LoVo (cell line): Measurements from ENCODE around the gene NDFIP1.

ENCODE experiments used
- DNase-seq: peaks from one replicate; pipeline ENCODE4 v3.0.0-alpha.2; 2016; ENCODE audit warnings: low spot score

NDFIP1 gene

DNA sequence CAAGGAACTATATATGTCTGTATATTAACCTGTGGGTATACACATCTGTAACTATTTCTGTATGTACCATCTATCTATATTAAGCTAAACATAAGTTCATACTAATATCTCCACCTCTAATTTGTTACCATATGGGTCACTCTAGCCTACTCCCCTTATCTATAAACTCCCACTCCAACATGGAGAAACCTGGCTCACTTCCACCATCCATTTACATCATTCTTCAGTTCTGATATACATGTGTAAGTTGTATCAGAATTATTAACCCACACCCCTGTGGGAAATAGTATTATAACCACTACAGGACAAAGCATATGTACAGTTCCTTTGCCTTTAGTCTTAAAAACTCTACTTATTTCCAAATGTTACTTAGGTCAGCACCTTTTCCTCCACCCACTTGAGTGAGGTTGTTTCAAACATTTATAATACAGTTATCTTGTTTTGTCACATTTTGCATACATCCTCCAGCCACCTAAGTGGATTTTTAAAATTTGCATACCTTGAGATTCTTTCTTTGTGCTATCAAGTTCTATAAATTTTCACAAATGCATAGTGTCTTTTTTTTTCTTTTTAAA, 10.6 kb downstream of the NDFIP1 start:
- no peak for DNase-seq

GRCh38 chr5:142120247-142120935, 11.8 kb downstream of the NDFIP1 start:
- DNase-seq: no peak

GRCh38 chr5:142122121-142122520, 13.5 kb downstream of the NDFIP1 start:
- no peak for DNase-seq

DNA sequence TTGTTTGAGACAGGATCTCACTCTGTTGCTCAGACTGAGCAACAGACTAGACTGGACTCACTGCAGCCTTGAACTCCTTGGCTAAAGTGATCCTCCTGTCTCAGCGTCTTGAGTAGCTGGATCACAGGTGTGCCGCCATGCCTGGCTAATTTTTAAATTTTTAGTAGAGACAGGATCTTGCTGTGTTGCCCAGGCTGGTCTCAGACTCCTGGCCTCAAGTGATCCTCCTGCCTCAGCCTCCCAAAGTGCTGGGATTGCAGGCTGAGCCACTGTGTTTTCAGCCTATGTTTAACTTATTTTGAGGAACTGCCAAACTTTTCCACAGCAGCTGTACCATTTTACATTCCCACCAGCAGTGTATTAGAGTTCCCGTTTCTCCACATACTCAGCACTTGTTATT, 16.8 kb downstream of the NDFIP1 start:
- DNase-seq: no peak

DNA sequence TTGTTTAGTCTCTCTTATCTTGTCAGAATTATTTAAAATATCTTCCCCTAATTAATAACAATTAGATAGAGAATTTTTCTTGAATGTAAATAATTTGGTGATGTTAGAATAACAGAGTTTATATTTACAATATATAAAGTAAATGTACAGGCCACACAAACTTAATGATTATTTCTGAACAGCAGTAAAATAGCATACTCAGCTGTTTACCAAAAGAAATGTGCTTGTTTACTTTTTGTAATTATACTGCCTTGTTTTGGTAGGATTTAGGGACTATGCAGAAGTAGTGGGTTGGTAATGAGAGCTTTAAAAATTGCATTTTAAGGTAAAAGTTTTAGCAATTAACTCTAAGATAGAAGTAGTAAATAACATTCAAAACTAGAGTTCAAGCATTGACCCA, 17.4 kb downstream of the NDFIP1 start:
- no peak for DNase-seq

- no peak for DNase-seq
Observed at GRCh38 chr5:142128675-142129208, 20.2 kb downstream of the NDFIP1 start.

GRCh38 chr5:142129446-142130066, 21.0 kb downstream of the NDFIP1 start:
- DNase-seq: no peak

DNA sequence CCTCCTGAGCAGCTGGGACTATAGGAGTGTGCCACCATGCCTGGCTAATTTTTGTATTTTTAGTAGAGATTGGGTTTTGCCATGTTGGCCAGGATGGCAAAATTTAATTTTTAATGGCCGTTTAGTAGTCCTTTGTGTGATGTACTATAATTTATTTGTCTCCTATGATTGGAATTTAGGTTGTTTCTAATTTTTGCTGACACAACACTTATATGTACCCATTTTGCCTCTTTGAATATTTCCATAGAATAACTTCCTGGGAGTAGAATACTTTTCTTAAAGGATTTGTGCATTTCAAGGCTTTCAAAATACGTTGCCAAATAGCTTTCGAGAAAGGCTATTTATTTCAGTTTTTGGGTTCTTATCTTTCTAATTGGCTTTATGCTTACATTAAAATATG, 22.8 kb downstream of the NDFIP1 start:
- no peak for DNase-seq

GRCh38 chr5:142132916-142133315, 24.3 kb downstream of the NDFIP1 start:
- no peak for DNase-seq

DNA sequence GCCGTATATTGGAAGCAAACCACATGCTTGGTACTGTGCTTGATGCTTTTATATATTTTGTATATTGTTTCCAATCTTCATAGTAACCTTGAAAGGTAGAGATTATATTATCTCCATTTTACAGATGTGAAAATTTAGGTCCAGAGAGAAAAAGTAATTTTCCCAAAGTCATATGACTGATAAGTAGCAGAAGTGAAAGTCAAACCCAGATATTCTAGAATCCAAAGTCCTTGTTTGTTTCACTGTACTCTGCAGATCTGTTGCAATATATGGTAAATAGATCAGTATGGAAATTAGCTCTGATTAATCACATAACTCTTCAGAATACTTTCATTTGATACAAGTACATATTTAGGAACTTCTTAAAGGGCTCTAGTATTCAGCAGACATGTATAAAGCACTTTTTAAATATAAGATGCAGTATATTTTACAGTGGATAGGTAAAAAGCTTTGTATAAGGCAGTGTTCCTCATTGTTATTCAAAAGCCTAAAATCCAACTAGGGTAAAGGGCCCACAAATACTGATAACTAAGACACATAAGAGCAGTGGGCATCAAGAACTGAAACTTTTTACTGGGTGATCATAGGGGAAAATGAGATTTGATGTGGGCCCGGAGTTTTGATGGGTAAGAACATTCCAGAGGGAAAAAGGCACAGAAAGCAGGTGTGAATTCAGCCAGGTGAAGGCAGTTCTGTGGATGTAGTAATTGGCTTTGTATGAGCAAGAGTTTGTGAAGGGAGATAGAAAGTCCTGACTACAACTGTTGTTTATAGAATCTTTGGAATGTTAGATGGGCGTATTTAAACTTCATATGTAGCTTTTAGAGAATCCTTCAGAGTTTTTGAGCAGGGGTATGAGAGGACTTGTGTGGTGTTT, 25.0 kb downstream of the NDFIP1 start:
- DNase-seq: no peak

DNA sequence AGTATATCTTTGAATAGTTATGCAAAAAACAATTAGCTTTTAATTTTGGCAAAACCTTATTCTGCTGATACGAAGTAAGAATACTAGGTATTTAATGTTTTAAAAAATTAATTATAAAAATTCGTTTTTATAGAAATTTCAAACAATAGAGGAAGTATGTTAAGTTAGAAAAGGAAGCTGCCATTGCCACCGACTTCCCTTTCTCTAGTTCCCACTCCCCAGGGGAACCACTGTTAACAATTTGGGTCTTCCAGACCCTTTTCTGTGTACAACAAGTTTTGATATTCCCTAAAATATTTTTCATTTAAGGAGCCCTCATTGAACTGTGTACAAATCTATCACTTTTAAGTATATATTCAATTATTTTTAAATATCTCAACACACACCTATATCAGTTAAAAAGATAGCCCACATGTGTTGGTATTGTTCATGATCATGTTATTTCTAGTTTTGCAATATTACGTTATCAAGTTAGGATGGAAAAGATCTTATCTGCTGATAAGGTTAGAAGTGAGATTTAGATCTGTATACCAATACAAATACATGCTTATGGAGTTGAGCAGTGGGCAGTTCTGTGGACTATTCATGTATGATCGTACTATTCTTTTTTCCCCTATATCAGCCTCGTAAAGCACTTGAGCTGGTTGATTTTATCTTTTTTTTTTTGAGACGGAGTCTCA, 25.9 kb downstream of the NDFIP1 start:
- no peak for DNase-seq

GRCh38 chr5:142141463-142141862, 32.9 kb downstream of the NDFIP1 start:
- DNase-seq: no peak

DNA sequence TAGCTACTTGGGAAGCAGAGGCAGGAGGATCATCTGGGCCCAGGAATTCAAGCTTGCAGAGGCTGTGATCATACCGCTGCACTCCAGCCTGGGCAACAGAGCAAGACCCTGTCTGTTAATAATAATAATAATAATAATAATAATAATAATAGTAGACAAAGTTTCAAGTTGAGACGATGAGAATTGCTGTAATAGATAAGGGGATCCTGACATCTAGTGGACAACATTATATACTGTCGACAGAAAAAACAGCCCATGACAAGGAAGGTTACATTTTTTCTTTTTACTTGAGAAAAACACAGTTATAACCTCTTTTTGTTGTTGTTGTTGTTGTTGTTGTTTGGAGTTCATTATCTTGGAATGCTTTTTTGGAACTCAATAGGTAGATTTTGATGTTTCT, 35.3 kb downstream of the NDFIP1 start:
- DNase-seq: peak; percentile 45

DNA sequence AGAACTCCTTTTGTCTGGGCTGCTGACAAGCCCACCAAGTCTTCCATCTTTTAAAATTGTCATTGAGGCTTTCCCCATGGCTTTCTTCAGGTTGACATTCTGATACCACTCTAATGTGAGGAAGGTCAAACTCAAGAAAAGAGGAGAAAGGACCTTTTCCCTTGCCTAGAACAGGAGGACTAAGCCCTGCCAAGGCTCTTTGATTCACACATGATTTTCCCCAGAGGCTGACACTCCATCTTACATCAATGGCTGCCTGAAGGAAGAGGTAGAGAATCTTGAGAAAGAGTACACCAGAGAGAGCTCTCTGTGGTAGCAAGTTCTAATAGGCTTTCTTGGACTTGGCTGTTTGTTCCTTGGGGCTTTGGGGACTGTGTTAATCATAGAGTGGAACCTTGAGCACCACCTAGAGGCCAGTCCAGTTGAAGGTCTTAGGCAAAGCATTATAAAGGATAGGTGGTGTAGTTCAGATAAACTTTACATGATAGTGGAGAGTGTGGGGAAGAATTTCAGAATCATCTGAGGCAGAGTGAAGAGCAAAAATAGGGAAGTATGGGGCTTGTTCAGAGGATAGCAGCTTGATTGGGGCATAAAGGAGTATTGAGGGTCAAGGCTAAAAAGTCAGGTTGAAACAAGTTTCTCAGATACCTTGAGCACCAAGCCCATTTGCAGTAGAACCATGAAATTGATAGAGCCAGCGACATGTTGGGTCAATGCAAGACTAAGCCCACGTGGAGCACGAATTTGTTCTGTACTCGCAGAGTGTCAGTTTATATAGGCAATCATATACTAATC, 36.7 kb downstream of the NDFIP1 start:
- DNase-seq: peak; percentile 61

- DNase-seq: no peak
Observed at GRCh38 chr5:142149363-142149762, 40.8 kb downstream of the NDFIP1 start.

GRCh38 chr5:142150431-142150830, 41.9 kb downstream of the NDFIP1 start:
- no peak for DNase-seq

DNA sequence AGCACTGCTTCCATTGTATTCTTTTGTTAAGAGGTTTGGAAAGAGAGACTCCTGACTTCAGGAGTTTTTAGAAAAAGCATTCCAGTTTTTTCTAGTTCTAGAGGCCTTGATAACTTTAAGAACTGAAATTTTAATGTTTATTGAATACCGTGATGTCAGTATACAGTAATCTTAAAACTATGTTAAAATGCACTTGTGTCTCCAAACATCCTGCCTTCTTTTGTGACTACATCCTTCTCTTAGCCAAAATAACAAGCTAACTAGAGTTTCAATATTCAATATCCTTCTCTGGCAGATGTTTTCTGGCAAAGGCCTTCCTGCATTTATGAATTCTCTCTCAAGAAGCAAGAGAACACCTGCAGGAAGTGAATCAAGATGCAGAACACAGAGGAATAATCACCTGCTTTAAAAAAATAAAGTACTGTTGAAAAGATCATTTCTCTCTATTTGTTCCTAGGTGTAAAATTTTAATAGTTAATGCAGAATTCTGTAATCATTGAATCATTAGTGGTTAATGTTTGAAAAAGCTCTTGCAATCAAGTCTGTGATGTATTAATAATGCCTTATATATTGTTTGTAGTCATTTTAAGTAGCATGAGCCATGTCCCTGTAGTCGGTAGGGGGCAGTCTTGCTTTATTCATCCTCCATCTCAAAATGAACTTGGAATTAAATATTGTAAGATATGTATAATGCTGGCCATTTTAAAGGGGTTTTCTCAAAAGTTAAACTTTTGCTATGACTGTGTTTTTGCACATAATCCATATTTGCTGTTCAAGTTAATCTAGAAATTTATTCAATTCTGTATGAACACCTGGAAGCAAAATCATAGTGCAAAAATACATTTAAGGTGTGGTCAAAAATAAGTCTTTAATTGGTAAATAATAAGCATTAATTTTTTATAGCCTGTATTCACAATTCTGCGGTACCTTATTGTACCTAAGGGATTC, 43.1 kb downstream of the NDFIP1 start:
- peak; percentile 76 for DNase-seq

GRCh38 chr5:142152384-142152732, 43.8 kb downstream of the NDFIP1 start:
- DNase-seq: no peak

DNA sequence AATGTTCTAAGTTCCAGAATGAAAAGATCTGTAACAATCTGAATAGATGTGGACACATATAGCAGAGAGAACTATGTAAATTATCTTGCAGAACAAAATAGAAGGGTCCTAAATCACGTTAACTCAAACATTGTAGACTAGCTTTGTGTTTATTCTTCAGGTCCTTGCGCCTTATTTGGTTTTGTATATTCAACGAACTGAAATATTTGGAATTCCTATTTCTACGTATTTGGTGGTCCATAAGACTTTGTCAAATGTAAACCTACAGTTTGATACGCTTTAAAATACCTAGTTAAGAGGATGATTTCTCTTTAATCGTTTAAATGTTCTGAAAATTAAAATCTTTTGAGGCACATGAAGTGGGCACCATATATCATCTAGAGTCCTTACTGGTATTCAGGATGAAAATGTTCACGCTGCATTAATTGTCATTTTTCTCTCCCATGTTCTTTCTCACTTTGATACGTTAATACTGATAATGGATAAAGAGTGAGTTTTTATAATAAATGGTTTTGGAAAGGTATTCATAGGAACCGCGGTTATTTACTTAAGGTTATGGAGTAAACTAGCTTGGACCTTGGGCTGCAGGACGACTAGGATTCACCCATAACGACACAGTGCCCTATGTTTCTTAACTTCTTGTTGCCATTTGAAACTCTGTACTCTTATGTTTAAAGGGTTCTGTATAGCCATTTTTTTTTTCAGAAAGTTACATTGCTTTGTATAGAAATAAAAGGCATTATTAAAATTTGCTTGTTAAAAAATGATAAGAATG, 45.3 kb downstream of the NDFIP1 start:
- DNase-seq: no peak
